Measurements from ENCODE around the gene MRPL48. TPM values are rescaled to one million over a fixed set of nuclear protein-coding genes. Genes with fewer than 3 reads are reported as not detected.

The MRPL48 gene
- total RNA-seq, 2 donors from 2014 or later = 18.7 to 25.3 TPM

GRCh38 chr11:73804712-73805111, 17.0 kb downstream of the MRPL48 start:
- H3K9me3 ChIP-seq = no peaks in the 10 kb centered on the region
- no peaks in the 10 kb centered on the region for H3K27me3 ChIP-seq
- peaks cover 15% of the 10 kb centered on the region for H3K36me3 ChIP-seq
- no peaks in the 10 kb centered on the region for H3K4me1 ChIP-seq
- H3K27ac ChIP-seq = no peak overlapping the region
- no peak overlapping the region for H3K4me3 ChIP-seq
- DNase-seq (ENCODE audit: low spot score) = no peak
- TF ChIP-seq CTCF (IDR thresholded peaks at IDR 0.05) = no peak

- H3K27me3 ChIP-seq = no peaks in the 10 kb centered on the region
- H3K4me1 ChIP-seq = no peaks in the 10 kb centered on the region
- H3K4me3 ChIP-seq = no peak overlapping the region
- H3K9me3 ChIP-seq = no peaks in the 10 kb centered on the region
- peaks cover 15% of the 10 kb centered on the region for H3K36me3 ChIP-seq
- no peak overlapping the region for H3K27ac ChIP-seq
- no peak for DNase-seq (ENCODE audit: low spot score)
- TF ChIP-seq CTCF (IDR thresholded peaks at IDR 0.05) = no peak
Measured at GRCh38 chr11:73808052-73808451, 20.4 kb downstream of the MRPL48 start.

GRCh38 chr11:73810637-73811036, 23.0 kb downstream of the MRPL48 start:
- no peak overlapping the region for H3K27ac ChIP-seq
- DNase-seq (ENCODE audit: low spot score) = no peak
- no peaks in the 10 kb centered on the region for H3K9me3 ChIP-seq
- H3K36me3 ChIP-seq = peaks cover 15% of the 10 kb centered on the region
- H3K4me3 ChIP-seq = no peak overlapping the region
- no peaks in the 10 kb centered on the region for H3K4me1 ChIP-seq
- no peaks in the 10 kb centered on the region for H3K27me3 ChIP-seq
- no peak for TF ChIP-seq CTCF (IDR thresholded peaks at IDR 0.05)

- H3K9me3 ChIP-seq = no peaks in the 10 kb centered on the region
- no peak overlapping the region for H3K27ac ChIP-seq
- TF ChIP-seq CTCF (IDR thresholded peaks at IDR 0.05) = no peak
- no peak for DNase-seq (ENCODE audit: low spot score)
- H3K27me3 ChIP-seq = no peaks in the 10 kb centered on the region
- no peak overlapping the region for H3K4me3 ChIP-seq
- H3K4me1 ChIP-seq = no peaks in the 10 kb centered on the region
- peaks cover 6% of the 10 kb centered on the region for H3K36me3 ChIP-seq
Measured at GRCh38 chr11:73812234-73812633, 24.6 kb downstream of the MRPL48 start.

- Histone ChIP-seq H3K9me3 (no peaks in the 10 kb centered on the region), H3K4me3 (no peak overlapping the region), H3K27ac (no peak overlapping the region), H3K27me3 (no peaks in the 10 kb centered on the region), H3K36me3 (no peaks in the 10 kb centered on the region), H3K4me1 (peaks cover 0 to 17% of the 10 kb centered on the region in 2 donors)
- no peak for TF ChIP-seq CTCF (IDR thresholded peaks at IDR 0.05)
- no peak for DNase-seq (ENCODE audit: low spot score)
Measured at GRCh38 chr11:73814812-73815211, 27.1 kb downstream of the MRPL48 start.

- no peak for DNase-seq (ENCODE audit: low spot score)
- no peaks in the 10 kb centered on the region for H3K27me3 ChIP-seq
- no peak for TF ChIP-seq CTCF (IDR thresholded peaks at IDR 0.05)
- peaks cover 0 to 17% of the 10 kb centered on the region in 2 donors for H3K4me1 ChIP-seq
- H3K27ac ChIP-seq = peak overlapping the region in 1 of 2 donors; percentile 18
- H3K36me3 ChIP-seq = no peaks in the 10 kb centered on the region
- H3K9me3 ChIP-seq = no peaks in the 10 kb centered on the region
- H3K4me3 ChIP-seq = no peak overlapping the region
Measured at GRCh38 chr11:73818846-73819245, 31.2 kb downstream of the MRPL48 start.

Measured in right atrium auricular region (tissue), 2 donors.